Fibroblast of skin of right biceps (primary cell): ENCODE data around the gene ATP10A.

ENCODE experiments used
- DNase-seq: peaks from one replicate; pipeline ENCODE4 v3.0.0-alpha.2; 2013

Gene ATP10A

GRCh38 chr15:25635191-25635590 is 227.9 kb downstream of the ATP10A start:
- peak; percentile 38 for DNase-seq

- no peak for DNase-seq
These were observed 229.3 kb downstream of the ATP10A start for GRCh38 chr15:25633862-25634261.

- DNase-seq = no peak
These were observed 231.2 kb downstream of the ATP10A start for GRCh38 chr15:25631971-25632370.
